ENCODE results near the gene GBE1. TPM values are rescaled to one million over a fixed set of nuclear protein-coding genes. Genes with fewer than 3 reads are reported as not detected.

GBE1 gene
- total RNA-seq, 4 donors from 2014 or later, result 22.2 to 27.8 (median 25.3) TPM

- no peak overlapping the region for H3K4me3 ChIP-seq
- H3K36me3 ChIP-seq, result peaks cover 0 to 6% (median 0%) of the 10 kb centered on the region in 4 donors
- H3K4me1 ChIP-seq, result peaks cover 0 to 6% (median 0%) of the 10 kb centered on the region in 4 donors
- no peaks in the 10 kb centered on the region for H3K9me3 ChIP-seq
- TF ChIP-seq EP300 (IDR thresholded peaks at IDR 0.05) (no peak), POLR2AphosphoS5 (IDR thresholded peaks at IDR 0.05) (no peak), CTCF (IDR thresholded peaks at IDR 0.05) (no peak), POLR2A (IDR thresholded peaks at IDR 0.05; ENCODE audit: low read depth) (no peak)
- DNase-seq (ENCODE audit: extremely low spot score), result no peak
- intact Hi-C loops (cut with DNase I), result no loop called here
- H3K27me3 ChIP-seq, result no peaks in the 10 kb centered on the region
- 93% methylated on average over 4 of the region's 4 CpGs for WGBS
- no peak overlapping the region for H3K27ac ChIP-seq (replicated peaks in 1 of 4)
These were observed 139.1 kb downstream of the GBE1 start for GRCh38 chr3:81622395-81622794.

- H3K27ac ChIP-seq (replicated peaks in 1 of 4), result no peak overlapping the region
- no peaks in the 10 kb centered on the region for H3K27me3 ChIP-seq
- no peaks in the 10 kb centered on the region for H3K9me3 ChIP-seq
- peaks cover 0 to 6% (median 0%) of the 10 kb centered on the region in 4 donors for H3K4me1 ChIP-seq
- H3K4me3 ChIP-seq, result no peak overlapping the region
- H3K36me3 ChIP-seq, result peaks cover 0 to 6% (median 0%) of the 10 kb centered on the region in 4 donors
- TF ChIP-seq POLR2A (IDR thresholded peaks at IDR 0.05; ENCODE audit: low read depth) (no peak), CTCF (IDR thresholded peaks at IDR 0.05) (no peak), EP300 (IDR thresholded peaks at IDR 0.05) (no peak), POLR2AphosphoS5 (IDR thresholded peaks at IDR 0.05) (no peak)
- 94% methylated on average over 5 of the region's 5 CpGs for WGBS
- no peak for DNase-seq (ENCODE audit: extremely low spot score)
- intact Hi-C loops (cut with DNase I), result no loop called here
These were observed 140.2 kb downstream of the GBE1 start for GRCh38 chr3:81621277-81621676.

DNA sequence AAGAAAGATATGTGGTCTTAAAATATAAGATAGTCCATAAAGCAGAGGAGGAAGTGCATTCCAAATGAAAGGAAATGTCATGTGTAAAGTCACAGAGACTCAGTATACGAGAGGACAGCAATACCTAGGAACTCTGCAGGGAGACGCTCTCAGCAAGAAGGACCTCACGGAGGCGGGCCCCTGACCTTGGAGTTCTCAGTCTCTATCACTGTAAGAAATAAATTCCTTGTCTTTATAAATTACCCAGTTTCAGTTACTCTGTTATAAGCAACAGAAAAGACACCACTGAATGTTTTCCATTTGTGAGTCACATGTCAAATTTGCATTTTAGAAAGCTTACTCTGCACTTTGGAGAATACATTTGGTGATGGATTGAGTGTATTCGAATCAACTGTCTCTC, 140.6 kb downstream of the GBE1 start:
- WGBS, result 95% methylated on average over 5 of the region's 5 CpGs
- TF ChIP-seq POLR2A (IDR thresholded peaks at IDR 0.05; ENCODE audit: low read depth), result no peak
- TF ChIP-seq EP300 (IDR thresholded peaks at IDR 0.05), result no peak
- no peak for TF ChIP-seq CTCF (IDR thresholded peaks at IDR 0.05)
- TF ChIP-seq POLR2AphosphoS5 (IDR thresholded peaks at IDR 0.05), result no peak
- DNase-seq (ENCODE audit: extremely low spot score), result no peak
- H3K36me3 ChIP-seq, result peaks cover 0 to 8% (median 0%) of the 10 kb centered on the region in 4 donors
- H3K27me3 ChIP-seq, result no peaks in the 10 kb centered on the region
- no peaks in the 10 kb centered on the region for H3K9me3 ChIP-seq
- H3K4me1 ChIP-seq, result peaks cover 0 to 3% (median 0%) of the 10 kb centered on the region in 4 donors
- intact Hi-C loops (cut with DNase I), result no loop called here
- H3K27ac ChIP-seq (replicated peaks in 1 of 4), result no peak overlapping the region
- no peak overlapping the region for H3K4me3 ChIP-seq

GRCh38 chr3:81612768-81613167, 148.7 kb downstream of the GBE1 start:
- Histone ChIP-seq H3K27me3 (no peaks in the 10 kb centered on the region), H3K9me3 (no peaks in the 10 kb centered on the region), H3K27ac (replicated peaks in 1 of 4) (no peak overlapping the region), H3K4me3 (no peak overlapping the region), H3K36me3 (peaks cover 0 to 20% (median 0%) of the 10 kb centered on the region in 4 donors), H3K4me1 (peaks cover 0 to 4% (median 0%) of the 10 kb centered on the region in 4 donors)
- WGBS, result 96% methylated on average over 3 of the region's 3 CpGs
- DNase-seq (ENCODE audit: extremely low spot score), result no peak
- TF ChIP-seq POLR2A (IDR thresholded peaks at IDR 0.05; ENCODE audit: low read depth) (no peak), EP300 (IDR thresholded peaks at IDR 0.05) (no peak), POLR2AphosphoS5 (IDR thresholded peaks at IDR 0.05) (no peak), CTCF (IDR thresholded peaks at IDR 0.05) (no peak)
- intact Hi-C loops (cut with DNase I), result no loop called here

- 78% methylated on average over 2 of the region's 2 CpGs for WGBS
- H3K27ac ChIP-seq (replicated peaks in 1 of 4), result no peak overlapping the region
- TF ChIP-seq EP300 (IDR thresholded peaks at IDR 0.05) (no peak), POLR2AphosphoS5 (IDR thresholded peaks at IDR 0.05) (no peak), POLR2A (IDR thresholded peaks at IDR 0.05; ENCODE audit: low read depth) (no peak), CTCF (IDR thresholded peaks at IDR 0.05) (no peak)
- no peaks in the 10 kb centered on the region for H3K27me3 ChIP-seq
- no peaks in the 10 kb centered on the region for H3K9me3 ChIP-seq
- no peaks in the 10 kb centered on the region for H3K36me3 ChIP-seq
- no peaks in the 10 kb centered on the region for H3K4me1 ChIP-seq
- H3K4me3 ChIP-seq, result no peak overlapping the region
- DNase-seq (ENCODE audit: extremely low spot score), result no peak
- intact Hi-C loops (cut with DNase I), result no loop called here
These were observed 158.7 kb downstream of the GBE1 start for GRCh38 chr3:81602781-81603180.
